ENCODE measurements around the gene ST7. TPM values are rescaled to one million over a fixed set of nuclear protein-coding genes. Genes with fewer than 3 reads are reported as not detected.

ST7 gene
- total RNA-seq, 2 experiments from 2014 or later, result 4.9 to 5.4 TPM

GRCh38 chr7:117185124-117185523 is 231.8 kb downstream of the ST7 start:
- H3K4me1 Mint-ChIP-seq (ENCODE audit: low read depth), result no peaks in the 10 kb centered on the region
- H3K27me3 Mint-ChIP-seq, result no peaks in the 10 kb centered on the region
- H3K4me1 ChIP-seq (ENCODE audit: insufficient read depth, low read length), result no peaks in the 10 kb centered on the region
- intact Hi-C loops (cut with DNase I, micrococcal nuclease), result no loop called here
- ATAC-seq (ENCODE audit: poor library complexity) (no peak), DNase-seq (no peak)
- CTCF ChIA-PET, result no interaction called here
- H3K27me3 ChIP-seq (ENCODE audit: control insufficient read depth in 1 of 2, insufficient read depth in 2 of 2, low read length in 2 of 2), result no peaks in the 10 kb centered on the region
- H3K36me3 ChIP-seq (ENCODE audit: insufficient read depth, low read length), result no peaks in the 10 kb centered on the region
- H3K9me3 Mint-ChIP-seq, result no peaks in the 10 kb centered on the region
- no peaks in the 10 kb centered on the region for H3K36me3 Mint-ChIP-seq (ENCODE audit: low read depth)
- H3K4me3 ChIP-seq (ENCODE audit: low read length), result no peak overlapping the region
- no peak overlapping the region for H3K4me3 Mint-ChIP-seq
- POLR2A ChIA-PET, result no interaction called here
- H3K27ac Mint-ChIP-seq, result no peak overlapping the region
- no peak overlapping the region for H3K27ac ChIP-seq (ENCODE audit: low read depth in 1 of 2, low read length in 2 of 2)
- no peaks in the 10 kb centered on the region for H3K9me3 ChIP-seq (ENCODE audit: control insufficient read depth in 1 of 2, insufficient read depth in 1 of 2, low read length in 2 of 2)
- TF ChIP-seq, protein P1, sequence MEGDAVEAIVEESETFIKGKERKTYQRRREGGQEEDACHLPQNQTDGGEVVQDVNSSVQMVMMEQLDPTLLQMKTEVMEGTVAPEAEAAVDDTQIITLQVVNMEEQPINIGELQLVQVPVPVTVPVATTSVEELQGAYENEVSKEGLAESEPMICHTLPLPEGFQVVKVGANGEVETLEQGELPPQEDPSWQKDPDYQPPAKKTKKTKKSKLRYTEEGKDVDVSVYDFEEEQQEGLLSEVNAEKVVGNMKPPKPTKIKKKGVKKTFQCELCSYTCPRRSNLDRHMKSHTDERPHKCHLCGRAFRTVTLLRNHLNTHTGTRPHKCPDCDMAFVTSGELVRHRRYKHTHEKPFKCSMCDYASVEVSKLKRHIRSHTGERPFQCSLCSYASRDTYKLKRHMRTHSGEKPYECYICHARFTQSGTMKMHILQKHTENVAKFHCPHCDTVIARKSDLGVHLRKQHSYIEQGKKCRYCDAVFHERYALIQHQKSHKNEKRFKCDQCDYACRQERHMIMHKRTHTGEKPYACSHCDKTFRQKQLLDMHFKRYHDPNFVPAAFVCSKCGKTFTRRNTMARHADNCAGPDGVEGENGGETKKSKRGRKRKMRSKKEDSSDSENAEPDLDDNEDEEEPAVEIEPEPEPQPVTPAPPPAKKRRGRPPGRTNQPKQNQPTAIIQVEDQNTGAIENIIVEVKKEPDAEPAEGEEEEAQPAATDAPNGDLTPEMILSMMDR (IDR thresholded peaks at IDR 0.05), result no peak

DNA sequence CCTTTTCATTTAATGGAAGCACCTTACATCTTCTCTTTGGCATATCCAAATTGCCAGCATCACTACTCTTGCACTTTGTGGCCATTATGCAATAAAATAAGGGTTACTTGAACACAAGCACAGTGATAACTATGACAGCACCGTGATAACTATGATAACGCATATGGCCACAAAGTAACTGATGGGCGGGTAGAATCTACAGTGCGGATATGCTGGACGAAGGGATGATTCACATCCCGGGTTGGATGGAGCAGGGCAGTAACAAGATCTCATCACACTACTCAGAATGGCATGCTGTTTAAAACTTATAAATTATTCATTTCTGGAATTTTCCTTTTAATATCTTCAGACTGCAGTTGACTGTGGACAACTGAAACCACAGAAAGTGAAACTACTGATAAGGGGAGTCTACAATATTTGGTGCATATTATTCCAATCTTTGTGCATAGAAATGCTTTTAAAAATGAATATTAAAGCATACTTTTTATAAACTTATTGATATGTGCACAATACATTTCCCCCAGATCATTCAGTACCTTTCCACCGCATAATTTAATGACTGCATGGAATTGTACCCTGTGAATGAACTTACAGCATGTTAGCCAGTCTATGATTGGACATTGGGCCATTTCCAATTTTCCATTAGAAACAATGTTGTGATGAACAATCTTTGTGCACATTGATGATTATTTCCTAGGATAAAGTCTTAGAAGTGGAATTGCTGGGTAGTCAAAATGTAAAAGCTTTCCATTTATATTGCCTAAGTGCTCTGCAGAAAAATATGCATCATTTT is 233.1 kb downstream of the ST7 start:
- intact Hi-C loops (cut with DNase I, micrococcal nuclease), result no loop called here
- Histone ChIP-seq H3K27ac (ENCODE audit: low read depth in 1 of 2, low read length in 2 of 2) (no peak overlapping the region), H3K9me3 (ENCODE audit: control insufficient read depth in 1 of 2, insufficient read depth in 1 of 2, low read length in 2 of 2) (no peaks in the 10 kb centered on the region), H3K4me1 (ENCODE audit: insufficient read depth, low read length) (no peaks in the 10 kb centered on the region), H3K36me3 (ENCODE audit: insufficient read depth, low read length) (no peaks in the 10 kb centered on the region), H3K27me3 (ENCODE audit: control insufficient read depth in 1 of 2, insufficient read depth in 2 of 2, low read length in 2 of 2) (no peaks in the 10 kb centered on the region), H3K4me3 (ENCODE audit: low read length) (no peak overlapping the region)
- CTCF ChIA-PET, result no interaction called here
- H3K4me1 Mint-ChIP-seq (ENCODE audit: low read depth), result no peaks in the 10 kb centered on the region
- H3K4me3 Mint-ChIP-seq, result no peak overlapping the region
- H3K27me3 Mint-ChIP-seq, result no peaks in the 10 kb centered on the region
- H3K36me3 Mint-ChIP-seq (ENCODE audit: low read depth), result no peaks in the 10 kb centered on the region
- TF ChIP-seq, protein P1 (IDR thresholded peaks at IDR 0.05), result no peak
- ATAC-seq (ENCODE audit: poor library complexity) (no peak), DNase-seq (no peak)
- POLR2A ChIA-PET, result no interaction called here
- no peaks in the 10 kb centered on the region for H3K9me3 Mint-ChIP-seq
- no peak overlapping the region for H3K27ac Mint-ChIP-seq

DNA sequence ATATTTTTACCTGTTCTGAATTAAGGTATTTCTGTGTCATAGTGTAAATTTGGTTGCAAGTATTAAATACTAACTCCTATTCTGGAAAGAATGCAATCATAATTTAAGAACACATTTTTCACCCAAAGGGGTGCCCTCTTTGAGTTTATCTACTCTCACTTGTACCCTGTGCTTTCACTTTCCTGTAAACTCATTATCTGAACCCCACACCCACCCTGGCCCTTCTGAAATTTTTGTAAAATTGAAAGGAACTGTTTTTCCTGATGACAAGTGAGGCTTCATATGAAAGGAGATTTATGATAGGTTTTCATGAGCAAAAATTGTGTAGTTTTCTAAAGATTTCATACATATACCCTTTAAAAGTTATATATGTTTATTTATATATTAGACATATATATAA is 235.1 kb downstream of the ST7 start:
- no peaks in the 10 kb centered on the region for H3K27me3 Mint-ChIP-seq
- ATAC-seq (ENCODE audit: poor library complexity) (no peak), DNase-seq (no peak)
- no peak overlapping the region for H3K27ac Mint-ChIP-seq
- H3K4me1 Mint-ChIP-seq (ENCODE audit: low read depth), result no peaks in the 10 kb centered on the region
- H3K36me3 Mint-ChIP-seq (ENCODE audit: low read depth), result no peaks in the 10 kb centered on the region
- ChIA-PET CTCF (no interaction called here), POLR2A (no interaction called here)
- Histone ChIP-seq H3K4me1 (ENCODE audit: insufficient read depth, low read length) (no peaks in the 10 kb centered on the region), H3K27me3 (ENCODE audit: control insufficient read depth in 1 of 2, insufficient read depth in 2 of 2, low read length in 2 of 2) (no peaks in the 10 kb centered on the region), H3K27ac (ENCODE audit: low read depth in 1 of 2, low read length in 2 of 2) (no peak overlapping the region), H3K36me3 (ENCODE audit: insufficient read depth, low read length) (no peaks in the 10 kb centered on the region), H3K4me3 (ENCODE audit: low read length) (no peak overlapping the region), H3K9me3 (ENCODE audit: control insufficient read depth in 1 of 2, insufficient read depth in 1 of 2, low read length in 2 of 2) (no peaks in the 10 kb centered on the region)
- intact Hi-C loops (cut with DNase I, micrococcal nuclease), result no loop called here
- TF ChIP-seq, protein P1 (IDR thresholded peaks at IDR 0.05), result no peak
- no peak overlapping the region for H3K4me3 Mint-ChIP-seq
- H3K9me3 Mint-ChIP-seq, result no peaks in the 10 kb centered on the region
